HPDE6-E6E7 (cell line): ENCODE results near the gene MED17.
"Not testable (repeated sequence)": the region's sequence is repeated elsewhere in the genome, so short reads cannot be mapped to it uniquely, and the experiment has no call there.

Source experiments
- DNase-seq: peaks from one replicate; pipeline ENCODE4 v3.0.0; 2011; ENCODE audit warnings: missing footprints; ENCODE audit errors: extremely low spot score

Gene MED17, protein sequence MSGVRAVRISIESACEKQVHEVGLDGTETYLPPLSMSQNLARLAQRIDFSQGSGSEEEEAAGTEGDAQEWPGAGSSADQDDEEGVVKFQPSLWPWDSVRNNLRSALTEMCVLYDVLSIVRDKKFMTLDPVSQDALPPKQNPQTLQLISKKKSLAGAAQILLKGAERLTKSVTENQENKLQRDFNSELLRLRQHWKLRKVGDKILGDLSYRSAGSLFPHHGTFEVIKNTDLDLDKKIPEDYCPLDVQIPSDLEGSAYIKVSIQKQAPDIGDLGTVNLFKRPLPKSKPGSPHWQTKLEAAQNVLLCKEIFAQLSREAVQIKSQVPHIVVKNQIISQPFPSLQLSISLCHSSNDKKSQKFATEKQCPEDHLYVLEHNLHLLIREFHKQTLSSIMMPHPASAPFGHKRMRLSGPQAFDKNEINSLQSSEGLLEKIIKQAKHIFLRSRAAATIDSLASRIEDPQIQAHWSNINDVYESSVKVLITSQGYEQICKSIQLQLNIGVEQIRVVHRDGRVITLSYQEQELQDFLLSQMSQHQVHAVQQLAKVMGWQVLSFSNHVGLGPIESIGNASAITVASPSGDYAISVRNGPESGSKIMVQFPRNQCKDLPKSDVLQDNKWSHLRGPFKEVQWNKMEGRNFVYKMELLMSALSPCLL

DNA sequence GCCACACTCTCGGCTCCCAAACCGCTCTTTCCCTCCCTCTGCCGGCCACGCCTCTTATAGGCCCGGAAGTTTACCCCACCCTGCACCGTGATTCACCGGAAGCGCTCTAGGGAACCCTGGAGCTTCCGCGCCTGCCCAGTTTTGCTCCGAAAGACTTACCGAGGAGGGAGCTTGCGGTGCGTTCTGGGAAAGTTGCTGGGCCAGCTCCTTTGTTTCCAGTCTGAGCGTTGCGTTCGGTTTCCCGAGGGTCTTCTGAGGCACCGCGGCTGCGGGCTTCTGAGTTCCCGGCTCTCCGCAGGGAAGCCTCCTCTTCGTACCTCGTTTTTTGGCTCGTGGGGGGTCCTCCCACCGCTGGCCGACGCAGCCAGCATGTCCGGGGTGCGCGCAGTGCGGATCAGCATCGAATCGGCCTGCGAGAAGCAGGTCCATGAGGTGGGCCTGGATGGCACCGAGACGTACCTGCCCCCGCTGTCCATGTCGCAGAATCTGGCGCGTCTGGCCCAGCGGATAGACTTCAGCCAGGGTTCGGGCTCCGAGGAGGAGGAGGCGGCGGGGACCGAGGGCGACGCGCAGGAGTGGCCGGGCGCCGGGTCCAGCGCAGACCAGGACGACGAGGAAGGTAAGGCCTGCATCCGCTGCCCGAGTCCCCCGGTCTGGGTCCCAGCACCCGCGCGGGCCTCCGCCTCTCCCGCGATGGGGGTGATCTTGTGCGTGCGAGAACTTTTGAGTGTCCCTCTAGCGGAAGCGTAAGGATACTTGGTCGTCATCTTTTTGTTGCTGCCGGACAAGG is at the start of gene MED17:
Gene MED17, plus strand, starts transcription at position 138 of the 790 bp plus-strand sequence. Its CDS starts 232 bp downstream, at position 370.
- peak; percentile 96 for DNase-seq

DNA sequence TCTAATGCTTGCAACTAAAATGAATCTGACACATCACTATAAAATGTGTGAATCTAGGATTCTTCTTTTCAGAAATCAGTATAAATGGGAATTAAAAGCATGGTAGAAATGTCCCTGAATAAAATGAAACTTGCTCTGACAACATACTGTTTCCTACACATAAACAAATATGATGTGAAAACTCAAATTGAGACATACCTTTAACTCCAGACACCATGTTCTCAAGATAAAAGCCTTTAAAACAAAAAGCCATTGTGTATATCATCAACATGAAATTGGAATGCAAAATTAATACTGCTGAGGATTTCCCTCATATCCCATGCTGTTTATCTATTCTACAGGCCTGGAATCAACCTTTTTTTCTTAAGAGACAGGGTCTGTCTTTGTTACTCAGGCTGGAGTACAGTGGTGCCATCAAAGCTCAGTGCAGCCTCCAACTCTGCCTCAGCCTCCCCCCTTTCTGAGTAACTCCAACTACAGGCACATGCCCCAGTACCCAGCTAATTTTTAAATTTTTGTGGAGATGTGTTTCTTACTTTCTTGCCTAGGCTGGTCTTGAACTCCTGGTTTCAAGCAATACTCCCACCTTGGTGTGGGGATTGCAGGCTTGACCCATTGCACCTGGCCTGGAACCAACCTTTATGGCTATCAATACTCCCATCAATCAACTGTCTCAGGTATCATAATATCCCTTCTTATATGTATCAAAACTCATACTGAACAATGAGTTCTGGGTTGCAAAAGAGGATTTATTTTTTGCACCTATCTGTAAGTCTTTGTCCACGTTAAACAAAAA is 49.5 kb upstream of the MED17 start:
- DNase-seq, result no peak

DNA sequence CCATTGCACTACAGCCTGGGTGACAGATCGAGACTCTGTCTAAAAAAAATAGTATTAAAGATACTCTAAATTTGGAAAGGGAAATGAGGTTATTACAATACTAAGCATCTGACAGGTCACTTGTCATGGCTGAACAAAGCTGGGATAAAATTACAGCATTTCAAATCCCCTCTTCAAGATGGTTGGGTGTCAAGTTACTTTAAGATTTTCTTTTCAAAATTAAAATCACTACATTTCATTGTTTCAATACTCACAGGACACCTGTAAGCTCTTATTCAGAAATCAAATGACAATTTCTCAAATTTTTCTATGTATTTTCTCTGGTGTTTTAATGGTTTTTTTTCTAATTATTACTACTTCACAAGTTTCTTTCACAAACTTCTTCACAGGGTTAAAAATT is 48.5 kb upstream of the MED17 start:
- no peak for DNase-seq

DNA sequence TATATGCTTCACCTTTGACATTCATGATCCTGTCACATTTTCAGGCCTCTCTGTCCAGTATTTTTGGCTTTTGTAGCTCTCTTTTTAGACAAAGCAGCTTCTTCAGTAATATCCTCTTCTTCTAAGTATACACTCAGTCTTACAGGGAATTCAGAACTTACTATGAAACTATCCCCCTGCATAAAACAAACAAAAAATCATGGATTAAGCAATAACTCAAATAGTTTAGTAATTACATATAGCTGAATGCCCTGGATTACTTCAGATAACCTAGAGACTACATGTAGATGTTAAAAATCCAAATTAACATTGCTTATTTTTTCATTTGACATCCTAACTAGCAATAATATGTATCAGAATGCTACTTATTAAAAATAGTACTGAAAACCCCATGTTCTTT is 48.0 kb upstream of the MED17 start:
- no peak for DNase-seq

DNA sequence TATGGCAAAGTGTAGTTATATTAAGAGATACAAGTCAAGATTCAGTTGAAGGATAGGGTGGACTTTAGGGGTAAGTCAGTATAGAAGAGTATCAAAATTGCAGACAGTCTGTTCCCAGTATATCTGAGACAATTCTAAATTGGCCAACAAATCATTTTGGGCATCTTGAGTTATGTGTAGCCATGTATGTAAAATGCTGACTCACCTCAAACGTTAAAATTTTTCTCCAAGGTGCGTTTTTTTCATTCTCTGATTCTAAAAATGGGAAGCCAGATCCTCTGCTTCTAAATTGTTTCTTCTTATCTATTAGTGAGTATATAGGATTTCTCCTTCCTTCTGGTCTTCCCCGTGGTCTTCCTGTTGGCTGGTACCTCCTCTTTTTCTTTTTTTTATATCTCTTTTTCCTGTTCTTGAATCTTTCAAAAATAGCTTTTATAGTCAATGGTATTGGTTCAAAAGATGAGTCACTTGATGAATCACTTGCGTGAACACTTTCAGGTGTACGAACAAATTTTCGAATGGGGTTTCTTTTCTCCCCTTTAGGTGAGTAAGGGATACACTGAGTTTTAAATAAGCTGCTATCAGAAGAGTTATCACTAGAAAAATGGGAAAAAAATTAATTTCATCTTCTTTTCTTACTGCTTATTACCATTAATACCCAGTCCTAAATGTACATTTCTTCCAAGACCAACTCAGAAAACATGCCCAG is 46.0 kb upstream of the MED17 start:
- DNase-seq, result peak; percentile 19

DNA sequence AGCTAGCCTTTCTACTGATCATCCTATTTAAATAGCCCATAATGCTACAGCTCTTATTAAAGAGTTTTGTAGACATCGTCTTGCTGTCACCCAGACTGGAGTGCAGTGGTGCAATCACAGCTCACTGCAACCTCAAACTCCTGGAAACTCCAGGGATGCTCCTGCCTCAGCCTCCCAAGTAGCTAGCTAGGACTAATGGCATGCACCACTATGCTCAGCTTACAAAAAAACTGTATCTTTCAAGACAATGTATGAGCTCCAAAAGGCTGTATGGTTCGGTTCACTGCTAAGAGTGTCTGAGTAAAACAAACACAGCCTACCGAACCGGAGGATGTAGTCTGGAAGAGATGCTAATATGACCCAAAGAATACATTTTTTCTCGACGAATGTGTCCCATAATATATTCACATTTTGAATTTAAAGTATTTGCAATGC is 45.4 kb upstream of the MED17 start:
- no peak for DNase-seq

DNA sequence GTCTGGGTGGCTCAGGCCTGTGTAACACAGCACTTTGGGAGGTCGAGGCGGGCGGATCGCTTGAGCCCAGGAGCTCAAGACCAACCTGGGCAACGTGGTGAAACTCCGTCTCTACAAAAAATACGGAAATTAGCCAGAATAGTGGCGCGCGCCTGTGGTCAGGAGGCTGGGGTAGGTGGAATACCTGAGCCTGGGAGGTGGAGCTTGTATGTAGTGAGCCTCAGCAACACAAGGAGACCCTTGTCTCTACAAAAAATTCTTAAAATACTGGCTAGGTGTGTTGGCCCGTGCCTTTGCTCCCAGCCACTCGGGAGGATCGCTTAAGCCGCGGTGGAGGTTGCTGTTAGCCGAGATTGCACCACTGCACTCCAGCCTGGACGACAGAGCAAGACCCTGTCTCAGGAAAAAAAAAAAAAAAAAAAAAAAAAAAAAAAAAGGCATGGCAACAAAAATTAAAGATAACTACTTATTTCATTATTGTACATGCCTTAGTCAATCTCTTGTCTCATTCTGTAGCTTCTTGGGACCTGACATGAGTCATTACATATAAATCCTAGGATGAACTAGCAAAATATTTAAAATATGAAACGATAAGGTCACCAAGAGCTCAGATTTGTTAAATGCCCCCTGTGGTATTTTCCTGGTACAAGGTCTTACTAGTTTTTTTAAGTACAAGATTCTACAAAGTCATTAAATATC is 43.9 kb upstream of the MED17 start:
- peak; percentile 8 for DNase-seq

DNA sequence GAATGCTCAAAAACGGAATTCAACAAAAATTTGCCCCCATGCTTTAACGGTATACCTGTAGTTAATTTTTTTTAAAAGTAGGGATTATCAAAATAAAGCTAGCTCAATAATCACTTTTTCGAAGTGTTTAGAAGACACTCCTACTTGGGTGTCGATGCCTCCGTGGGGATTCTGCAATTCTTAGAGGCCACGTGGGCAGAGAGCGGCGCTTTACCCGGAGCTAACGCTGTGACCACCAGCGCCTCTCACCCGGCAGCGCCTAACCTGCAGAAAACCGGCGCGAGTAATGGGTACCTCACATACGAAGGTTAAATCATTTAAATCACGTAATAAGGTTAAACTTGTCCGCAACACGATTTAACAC is 43.4 kb upstream of the MED17 start:
- peak; percentile 21 for DNase-seq

DNA sequence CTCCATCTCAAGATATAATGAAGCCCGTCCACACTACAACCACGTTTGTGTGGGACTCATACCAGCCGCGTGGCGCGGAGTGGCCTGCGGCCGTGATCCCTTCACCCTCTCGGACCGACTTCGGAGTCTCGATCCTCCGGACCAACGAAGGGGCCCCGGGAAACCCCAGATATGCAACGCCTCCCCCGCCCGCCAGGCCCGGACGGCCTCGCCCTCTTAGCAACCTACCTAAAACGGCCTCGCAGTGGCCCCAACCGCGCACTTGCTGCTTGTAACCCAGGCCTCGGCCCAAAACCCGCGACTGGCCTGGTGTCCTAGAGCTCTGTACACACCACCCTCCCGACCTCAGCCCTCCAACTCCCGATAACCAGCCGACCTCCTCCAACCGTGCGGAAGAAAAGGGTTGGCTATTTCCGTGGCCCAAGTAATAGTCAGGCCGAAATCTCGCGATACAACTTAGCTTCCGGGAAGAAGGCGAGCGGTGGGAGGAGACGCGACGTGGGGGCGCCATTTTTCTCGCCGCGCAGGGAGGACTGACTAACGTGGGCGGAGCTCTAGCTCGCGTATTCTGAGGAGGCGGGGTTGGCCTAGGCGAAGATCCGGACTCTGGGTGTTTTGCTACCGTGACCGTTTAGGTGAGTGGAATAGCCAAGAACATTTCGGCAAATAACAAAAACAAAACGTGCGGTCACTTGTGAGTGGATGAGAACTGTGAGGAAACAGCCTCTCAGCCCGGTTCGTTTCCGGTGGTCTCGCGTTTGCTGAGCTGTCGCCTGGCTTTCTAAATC is 42.8 kb upstream of the MED17 start, which contains the start of the genes C11orf54 and TAF1D:
Gene C11orf54, plus strand, starts transcription at position 579 of the 788 bp plus-strand sequence. CDS start 5,722 bp downstream, outside the sequence.
Gene TAF1D, minus strand, starts transcription at position 402 of the 788 bp plus-strand sequence. CDS start 2,191 bp downstream, outside the sequence.
- DNase-seq, result peak; percentile 82

DNA sequence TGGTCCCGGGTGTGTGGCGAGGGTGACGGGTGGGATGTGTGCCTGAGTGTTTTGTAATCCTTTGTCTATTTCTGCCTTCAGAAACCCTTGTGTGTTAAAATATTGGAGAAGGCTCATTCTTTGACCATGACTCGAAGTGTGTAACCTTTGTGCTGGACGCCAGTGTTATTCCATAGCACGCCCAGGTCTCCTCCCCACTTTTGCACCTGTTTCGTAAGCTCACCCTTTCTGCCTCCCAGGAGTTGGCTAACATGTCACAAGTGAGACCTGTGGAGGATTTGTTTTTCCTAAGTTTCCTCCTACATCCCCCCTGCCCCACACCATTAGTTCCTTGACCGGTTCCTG is 42.2 kb upstream of the MED17 start:
- DNase-seq, result peak; percentile 67

DNA sequence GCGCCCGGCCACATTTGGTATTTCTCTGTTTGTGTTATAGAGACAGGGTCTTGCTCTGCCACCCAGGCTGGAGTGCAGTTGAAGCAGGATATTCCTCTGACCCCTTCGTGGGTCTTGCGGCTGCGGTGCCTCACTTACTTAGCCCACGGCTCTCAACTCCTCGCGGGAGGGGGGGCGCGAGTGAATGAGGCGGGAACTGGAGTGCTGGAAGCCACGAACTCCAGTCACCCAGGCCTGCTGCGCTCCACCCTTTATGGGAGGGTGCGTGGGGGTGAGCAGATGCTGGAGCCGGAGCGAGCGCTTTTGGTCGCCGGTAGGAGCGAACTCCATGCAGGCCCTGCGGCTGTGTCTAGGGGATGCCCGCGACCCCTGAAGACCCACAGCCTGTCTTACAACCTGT is 40.8 kb upstream of the MED17 start:
- DNase-seq, result no peak

DNA sequence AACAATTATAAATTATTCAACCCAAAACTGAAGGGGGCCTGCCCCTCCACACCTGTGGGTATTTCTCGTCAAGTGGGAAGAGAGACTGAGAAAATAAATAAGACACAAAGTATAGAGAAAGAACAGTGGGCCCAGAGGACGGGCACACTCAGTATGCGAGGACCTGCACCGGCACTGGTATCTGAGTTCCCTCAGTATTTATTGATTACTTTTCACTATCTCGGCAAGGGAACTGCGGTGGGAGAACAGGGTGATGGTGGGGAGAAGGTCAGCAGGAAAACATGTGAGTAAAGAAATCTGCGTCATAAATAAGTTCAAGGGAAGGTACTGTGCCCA is 39.4 kb upstream of the MED17 start:
- no peak for DNase-seq

DNA sequence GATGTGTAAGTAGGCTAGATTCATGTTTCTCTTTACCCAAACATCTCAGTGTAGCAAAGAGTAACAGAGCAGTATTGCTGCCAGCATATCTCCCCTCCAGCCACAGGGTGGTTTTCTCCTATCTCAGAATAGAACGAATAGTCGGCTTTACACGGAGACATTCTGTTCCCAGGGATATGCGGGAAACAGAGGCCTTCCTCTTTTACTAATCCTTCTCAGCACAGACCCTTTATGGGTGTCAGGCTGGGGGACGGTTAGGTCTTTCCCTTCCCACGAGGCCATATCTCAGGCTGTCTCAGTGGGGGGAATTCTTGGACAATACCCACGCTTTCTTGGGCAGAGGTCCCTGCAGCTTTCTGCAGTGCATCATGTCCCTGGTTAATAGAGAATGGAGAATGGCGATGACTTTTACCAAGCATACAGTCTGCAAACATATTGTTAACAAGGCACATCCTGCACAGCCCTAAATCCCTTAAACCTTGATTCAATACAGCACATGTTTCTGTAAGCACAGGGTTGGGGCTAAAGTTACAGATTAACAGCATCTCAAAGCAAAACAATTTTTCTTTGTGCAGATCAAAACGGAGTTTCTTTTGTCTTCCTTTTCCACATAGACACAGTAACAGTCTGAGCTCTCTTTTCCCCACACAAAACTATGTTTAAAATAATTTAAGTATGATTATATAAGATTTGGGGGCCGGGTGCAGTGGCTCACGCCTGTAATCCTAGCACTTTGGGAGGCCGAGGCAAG is 38.9 kb upstream of the MED17 start:
- DNase-seq, result not testable (repeated sequence)

DNA sequence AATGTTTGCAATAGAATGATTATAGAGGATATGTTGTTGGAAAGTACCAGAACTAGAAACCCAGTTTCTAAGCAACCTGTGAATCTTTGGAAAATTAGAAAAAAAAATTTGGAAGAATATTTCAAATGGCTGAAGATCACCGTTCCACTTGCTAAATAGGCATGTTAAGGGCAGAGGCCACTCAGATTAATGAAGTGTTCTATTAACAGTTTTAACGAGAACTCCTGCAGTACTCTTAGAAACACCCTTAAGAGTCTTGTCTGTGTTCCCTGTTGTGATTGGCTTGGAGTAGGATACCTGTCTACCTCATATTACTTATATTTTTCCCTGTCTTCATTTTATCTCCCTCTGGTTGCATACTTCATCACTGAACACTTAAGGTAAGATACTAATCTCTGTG is 38.0 kb upstream of the MED17 start:
- DNase-seq, result no peak

DNA sequence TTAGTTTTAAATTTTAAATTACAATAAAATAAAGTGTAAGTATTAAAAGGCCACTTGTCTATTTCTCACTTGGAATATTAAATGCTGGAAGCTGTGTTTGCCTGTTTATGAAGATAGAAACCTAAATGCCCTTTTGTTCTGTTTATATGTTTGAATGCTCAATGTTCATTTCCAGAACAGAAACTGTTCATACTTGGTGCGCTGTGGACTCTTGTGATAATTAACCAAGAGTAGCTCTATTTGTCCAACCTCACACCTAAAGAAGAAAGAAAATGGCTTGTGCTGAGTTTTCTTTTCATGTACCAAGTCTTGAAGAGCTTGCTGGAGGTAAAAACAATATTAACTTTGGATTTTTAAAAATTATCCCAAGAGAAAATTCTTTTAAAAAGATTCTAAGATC is 37.0 kb upstream of the MED17 start:
- DNase-seq, result no peak

DNA sequence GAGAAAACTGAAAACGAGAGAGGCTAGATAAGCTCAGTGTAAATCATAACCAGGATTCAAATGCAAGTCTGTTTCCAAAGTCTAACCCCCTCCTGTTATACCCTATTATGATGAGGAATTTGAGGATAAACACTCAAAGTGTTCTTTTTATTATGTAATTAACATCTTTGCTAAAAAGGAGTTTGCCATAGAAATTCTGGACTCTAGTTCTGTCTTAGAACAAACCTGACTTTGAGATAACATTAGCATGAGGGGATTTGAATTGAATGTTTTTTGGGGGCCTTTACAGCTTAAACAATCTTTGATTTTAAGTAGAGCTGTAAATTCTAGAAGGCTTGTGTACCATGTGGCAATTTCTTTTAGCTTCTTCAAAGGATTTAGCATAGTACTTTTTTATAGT is 33.1 kb upstream of the MED17 start:
- DNase-seq, result no peak

DNA sequence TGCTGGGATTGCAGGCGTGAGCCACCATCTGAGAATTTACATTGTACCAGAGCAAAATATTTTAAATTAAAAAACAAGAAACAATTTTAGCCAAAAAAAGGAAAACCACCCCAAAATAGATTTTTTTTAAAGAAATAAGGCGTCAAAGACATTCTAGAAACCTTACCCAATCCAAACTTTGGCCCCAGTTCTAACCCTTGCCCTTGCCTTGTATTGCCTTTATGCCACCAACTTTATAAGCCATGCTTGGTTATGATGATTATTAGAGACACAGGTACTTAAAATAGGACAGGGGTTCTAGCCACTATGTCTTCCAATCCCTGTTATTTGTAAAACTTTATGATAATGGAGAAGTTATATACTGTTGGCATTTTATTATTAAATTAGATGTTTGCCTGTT is 30.8 kb upstream of the MED17 start:
- no peak for DNase-seq

DNA sequence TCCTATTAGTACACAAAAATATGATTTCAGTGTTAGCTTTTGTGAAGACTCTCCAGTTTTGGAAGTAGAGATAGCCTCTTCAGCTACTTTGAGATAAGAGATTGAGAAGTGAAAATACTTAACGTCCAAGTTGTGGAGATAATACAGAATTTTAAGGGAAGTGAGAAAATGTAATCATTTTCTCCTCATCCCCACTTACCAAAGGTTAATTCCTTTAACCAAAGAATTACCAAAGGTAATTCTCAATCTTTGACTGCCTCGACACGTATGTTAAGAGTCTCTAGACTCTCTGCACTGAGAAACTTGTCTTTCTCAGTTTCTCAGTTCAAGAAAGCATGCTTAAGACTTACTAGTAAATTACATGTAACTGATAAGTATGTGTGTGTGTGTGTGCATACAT is 27.3 kb upstream of the MED17 start:
- DNase-seq, result no peak

DNA sequence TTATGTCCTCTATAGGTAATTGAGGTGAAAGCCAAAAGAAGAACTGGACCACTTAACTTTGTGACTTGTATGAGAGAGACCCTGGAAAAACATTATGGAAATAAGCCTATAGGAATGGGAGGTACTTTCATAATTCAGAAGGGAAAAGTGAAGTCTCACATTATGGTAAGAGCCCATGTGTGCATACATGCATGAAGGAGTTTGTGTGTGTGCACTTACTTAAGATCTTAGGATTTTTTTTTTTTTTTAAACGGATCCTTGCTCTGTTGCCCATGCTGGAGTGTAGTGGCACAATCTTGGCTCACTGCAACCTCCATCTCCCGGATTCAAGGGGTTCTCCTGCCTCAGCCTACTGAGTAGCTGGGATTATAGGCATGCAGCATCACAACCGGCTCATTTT is 26.8 kb upstream of the MED17 start:
- DNase-seq, result no peak
